ENCODE data around the gene GLCCI1.

DNA sequence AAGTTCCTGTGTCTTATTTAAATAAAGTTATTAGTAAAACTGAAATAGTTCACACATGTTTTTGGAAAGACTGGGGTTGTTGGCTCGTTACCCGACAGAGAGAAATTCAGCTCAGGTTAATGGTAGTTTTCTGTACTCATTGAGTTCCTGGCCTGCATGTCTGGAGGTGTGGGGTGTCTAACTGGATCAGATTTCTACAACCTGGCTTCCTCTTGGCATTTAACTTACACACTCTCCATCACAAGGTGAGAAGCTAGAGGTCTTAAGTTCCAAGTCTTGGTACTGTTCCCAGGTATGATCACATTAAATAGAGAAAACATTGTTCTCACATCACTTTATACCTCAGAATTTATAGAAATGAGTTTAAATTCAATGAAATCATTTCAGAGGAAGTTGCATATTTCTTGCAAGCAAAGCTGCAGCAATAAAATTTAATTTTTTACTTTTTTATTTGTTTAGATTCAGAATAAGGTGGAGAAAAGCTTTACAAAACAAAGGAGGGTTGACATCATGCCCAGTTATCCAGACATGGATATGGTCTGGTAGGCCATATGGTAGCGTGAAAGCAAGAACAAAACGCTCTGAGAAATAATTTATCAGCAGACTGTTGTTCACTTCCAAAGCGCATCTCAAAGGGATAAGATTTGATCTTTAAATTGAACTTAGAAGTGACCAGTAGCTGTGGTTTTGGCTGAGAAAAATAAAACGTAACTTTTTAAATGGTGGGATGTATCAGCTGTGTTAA is 120.6 kb downstream of the GLCCI1 start:
- TF ChIP-seq POLR2A (IDR thresholded peaks at IDR 0.05): no peak
- TF ChIP-seq, protein P1, sequence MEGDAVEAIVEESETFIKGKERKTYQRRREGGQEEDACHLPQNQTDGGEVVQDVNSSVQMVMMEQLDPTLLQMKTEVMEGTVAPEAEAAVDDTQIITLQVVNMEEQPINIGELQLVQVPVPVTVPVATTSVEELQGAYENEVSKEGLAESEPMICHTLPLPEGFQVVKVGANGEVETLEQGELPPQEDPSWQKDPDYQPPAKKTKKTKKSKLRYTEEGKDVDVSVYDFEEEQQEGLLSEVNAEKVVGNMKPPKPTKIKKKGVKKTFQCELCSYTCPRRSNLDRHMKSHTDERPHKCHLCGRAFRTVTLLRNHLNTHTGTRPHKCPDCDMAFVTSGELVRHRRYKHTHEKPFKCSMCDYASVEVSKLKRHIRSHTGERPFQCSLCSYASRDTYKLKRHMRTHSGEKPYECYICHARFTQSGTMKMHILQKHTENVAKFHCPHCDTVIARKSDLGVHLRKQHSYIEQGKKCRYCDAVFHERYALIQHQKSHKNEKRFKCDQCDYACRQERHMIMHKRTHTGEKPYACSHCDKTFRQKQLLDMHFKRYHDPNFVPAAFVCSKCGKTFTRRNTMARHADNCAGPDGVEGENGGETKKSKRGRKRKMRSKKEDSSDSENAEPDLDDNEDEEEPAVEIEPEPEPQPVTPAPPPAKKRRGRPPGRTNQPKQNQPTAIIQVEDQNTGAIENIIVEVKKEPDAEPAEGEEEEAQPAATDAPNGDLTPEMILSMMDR (IDR thresholded peaks at IDR 0.05): no peak

All from right lobe of liver (tissue), 4 donors.